Ovary (tissue), 9 donors: ENCODE data around the gene ADAMTS2. TPM values are rescaled to one million over a fixed set of nuclear protein-coding genes. Genes with fewer than 3 reads are reported as not detected.

Experiments used
- DNase-seq, 5 donors: peaks; one replicate each; pipeline ENCODE4 v3.0.0-alpha.2; 2019 to 2020
- H3K27ac ChIP-seq, 2 donors: fragments of 200-600 bp; one replicate each; pipeline versions ENCODE4 v1.5.1 to v1.8.0; 2019 to 2022
- H3K27me3 ChIP-seq: fragments of 200-600 bp; one replicate; pipeline ENCODE4 v1.8.0; 2022
- H3K36me3 ChIP-seq: fragments of 200-600 bp; sonication (generic); one replicate; pipeline ENCODE4 v1.5.1; 2019
- H3K4me1 ChIP-seq: one replicate; pipeline ENCODE4 v1.8.1; 2013; ENCODE audit warnings: mild to moderate bottlenecking, moderate library complexity; ENCODE audit not compliant: insufficient read depth
- H3K4me3 ChIP-seq: fragments of 200-600 bp; sonication (generic); one replicate; pipeline ENCODE4 v1.5.1; 2017
- H3K9me3 ChIP-seq, 2 donors: fragments of 200-600 bp in 1 of 2; sonication (generic) in 1 of 2; one replicate each; pipeline versions ENCODE4 v1.5.1 to v1.8.1; 2013 to 2019; ENCODE audit warnings: mild to moderate bottlenecking in 1 of 2, moderate library complexity in 1 of 2
- EP300 ChIP-seq: sonication (generic); formaldehyde crosslinking; IDR thresholded peaks from one replicate; pipeline ENCODE4 v1.6.1; 2017; ENCODE audit warnings: antibody characterized with exemption
- POLR2A ChIP-seq: fragments of 450-650 bp; IDR thresholded peaks from one replicate; pipeline ENCODE4 v1.6.1; 2017; ENCODE audit warnings: antibody characterized with exemption, mild to moderate bottlenecking, moderate library complexity
- WGBS, 3 donors: extraction: QIAGEN DNeasy Blood & Tissue Kit in 1 of 3; methylation state at CpG; one replicate each; pipeline versions ENCODE4 v1.1.5 to v1.1.7; 2013 to 2017; 5-methylcytosine and 5-hydroxymethylcytosine counted together
- intact Hi-C, 4 donors: fragments of 100-400 bp; cut with DNase I; formaldehyde crosslinking; loops; one replicate each; pipeline versions ENCODE4 v1.11.0 to v1.15.1; 2022 to 2023
- polyA plus RNA-seq, 2 donors: library from polyadenylated mRNA; stranded (reverse); fragments of 200-250 nt in 1 of 2; fragments of 350-450 nt in 1 of 2; fragmentation: Illumina TruSeq in 1 of 2; extraction: RNeasy Lipid Tissue Mini Kit (QIAGEN cat#74804) in 1 of 2; gene quantifications; one replicate each; pipeline ENCODE4 v1.2.3, GENCODE V29; 2013 to 2014
- total RNA-seq, 7 donors: library from RNA; depleted of rRNA in 2 of 7; stranded (reverse); fragments of >200 nt in 2 of 7; fragmentation: NEBNext Ultra II Directional in 3 of 7; extraction: Animal tissue kit (Norgen Biotek cat#: 25700) in 3 of 7; gene quantifications; one replicate each; pipeline versions ENCODE4 v1.1.0 to v1.2.4, GENCODE V29; 2016 to 2023
- TF ChIP-seq, protein P1 (sequence below), 3 donors: fragments of 450-650 bp in 2 of 3; fragments of 200-600 bp in 1 of 3; IDR thresholded peaks; one replicate each; pipeline versions ENCODE4 v1.5.1 to v1.8.0; 2016 to 2022; ENCODE audit warnings: antibody characterized with exemption in 3 of 3, mild to moderate bottlenecking in 1 of 3
- donor health status: DM: no; HTN: no; CAD: no; lungs with moderate emphysema.
- donor health status: DM: no; HTN: no; CAD: no.
- donor health status: Bipolar disorder and iron deficiency.
- donor health status: DM: yes; HTN: yes; CAD: no.
- donor health status: DM: no; HTN: no; CAD: no.
- donor health status: DM: yes; HTN: yes; CAD: no.

Gene ADAMTS2
- total and polyA plus RNA-seq, 9 donors: 7.9 to 31.8 (median 11.5) TPM

DNA sequence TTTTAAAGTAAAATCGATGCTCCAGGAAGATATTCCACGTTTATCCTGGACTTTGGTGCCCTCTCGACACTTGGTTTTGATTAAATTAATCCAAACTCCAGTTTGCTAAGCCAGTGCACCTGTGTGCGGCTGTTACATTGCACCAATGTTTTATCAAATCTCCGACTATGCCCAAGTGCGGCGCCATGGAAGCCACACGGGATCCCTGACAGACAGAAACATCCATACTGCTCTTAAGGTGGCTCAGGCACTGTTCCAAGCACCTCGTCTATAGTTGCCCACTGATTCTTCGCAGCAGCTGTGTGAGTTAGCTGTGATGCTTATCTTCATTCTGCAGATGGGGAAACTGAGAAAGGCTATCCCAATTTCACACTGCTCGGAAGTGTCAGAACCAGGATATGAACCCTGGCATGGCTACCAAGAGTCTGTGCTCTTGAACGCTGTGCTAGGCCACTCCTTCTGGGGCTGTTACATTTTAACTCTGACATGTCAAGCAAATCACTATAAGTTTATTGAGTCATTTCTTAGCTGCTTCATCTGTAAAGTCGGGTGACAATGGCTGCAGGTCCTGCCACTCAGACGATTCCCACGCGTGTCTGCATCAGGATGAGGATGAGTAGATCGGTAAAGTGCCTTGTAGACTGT is 113.0 kb downstream of the ADAMTS2 start:
- DNase-seq: peak in 1 of 5 donors; percentile 9
- WGBS, 3 donors: 83 to 88% (median 85%) methylated on average over 17 of the region's 17 CpGs
- TF ChIP-seq EP300 (no peak), POLR2A (no peak)
- TF ChIP-seq, protein P1, sequence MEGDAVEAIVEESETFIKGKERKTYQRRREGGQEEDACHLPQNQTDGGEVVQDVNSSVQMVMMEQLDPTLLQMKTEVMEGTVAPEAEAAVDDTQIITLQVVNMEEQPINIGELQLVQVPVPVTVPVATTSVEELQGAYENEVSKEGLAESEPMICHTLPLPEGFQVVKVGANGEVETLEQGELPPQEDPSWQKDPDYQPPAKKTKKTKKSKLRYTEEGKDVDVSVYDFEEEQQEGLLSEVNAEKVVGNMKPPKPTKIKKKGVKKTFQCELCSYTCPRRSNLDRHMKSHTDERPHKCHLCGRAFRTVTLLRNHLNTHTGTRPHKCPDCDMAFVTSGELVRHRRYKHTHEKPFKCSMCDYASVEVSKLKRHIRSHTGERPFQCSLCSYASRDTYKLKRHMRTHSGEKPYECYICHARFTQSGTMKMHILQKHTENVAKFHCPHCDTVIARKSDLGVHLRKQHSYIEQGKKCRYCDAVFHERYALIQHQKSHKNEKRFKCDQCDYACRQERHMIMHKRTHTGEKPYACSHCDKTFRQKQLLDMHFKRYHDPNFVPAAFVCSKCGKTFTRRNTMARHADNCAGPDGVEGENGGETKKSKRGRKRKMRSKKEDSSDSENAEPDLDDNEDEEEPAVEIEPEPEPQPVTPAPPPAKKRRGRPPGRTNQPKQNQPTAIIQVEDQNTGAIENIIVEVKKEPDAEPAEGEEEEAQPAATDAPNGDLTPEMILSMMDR (IDR thresholded peaks at IDR 0.05): no peak

DNA sequence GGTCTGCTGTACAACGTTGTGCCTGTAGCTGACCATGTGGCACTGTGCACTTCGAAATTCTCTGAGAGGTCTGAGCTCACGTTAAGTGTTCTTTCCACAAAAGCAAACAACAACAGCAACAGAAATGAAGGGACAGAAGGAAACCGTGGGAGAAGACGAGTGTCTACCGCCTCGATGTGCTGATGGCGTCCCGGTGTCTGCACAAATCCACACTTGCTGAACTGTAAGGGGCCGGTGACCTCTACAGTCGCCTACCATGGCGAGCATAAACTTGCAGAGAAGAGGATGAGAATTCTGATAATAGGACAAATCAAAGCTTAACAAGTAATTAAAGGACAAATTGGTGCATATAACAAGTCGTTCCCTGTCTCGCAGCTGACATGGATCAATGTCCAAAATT is 114.0 kb downstream of the ADAMTS2 start:
- no peak overlapping the region for H3K4me3 ChIP-seq
- intact Hi-C loops: no loop called here
- H3K36me3 ChIP-seq: no peaks in the 10 kb centered on the region
- no peak for DNase-seq
- WGBS, 3 donors: 89 to 91% (median 89%) methylated on average over 14 of the region's 14 CpGs
- H3K27me3 ChIP-seq: no peaks in the 10 kb centered on the region
- H3K27ac ChIP-seq: no peak overlapping the region
- no peaks in the 10 kb centered on the region for H3K9me3 ChIP-seq
- H3K4me1 ChIP-seq: peaks cover 13% of the 10 kb centered on the region
- TF ChIP-seq EP300 (no peak), POLR2A (no peak)
- TF ChIP-seq, protein P1 (IDR thresholded peaks at IDR 0.05): no peak

More for the DNA sequence above, 113.0 kb downstream of the ADAMTS2 start:
- Histone ChIP-seq H3K9me3 (no peaks in the 10 kb centered on the region), H3K27me3 (no peaks in the 10 kb centered on the region), H3K27ac (no peak overlapping the region), H3K4me3 (no peak overlapping the region), H3K36me3 (no peaks in the 10 kb centered on the region), H3K4me1 (peaks cover 9% of the 10 kb centered on the region)
- intact Hi-C loops: no loop called here

DNA sequence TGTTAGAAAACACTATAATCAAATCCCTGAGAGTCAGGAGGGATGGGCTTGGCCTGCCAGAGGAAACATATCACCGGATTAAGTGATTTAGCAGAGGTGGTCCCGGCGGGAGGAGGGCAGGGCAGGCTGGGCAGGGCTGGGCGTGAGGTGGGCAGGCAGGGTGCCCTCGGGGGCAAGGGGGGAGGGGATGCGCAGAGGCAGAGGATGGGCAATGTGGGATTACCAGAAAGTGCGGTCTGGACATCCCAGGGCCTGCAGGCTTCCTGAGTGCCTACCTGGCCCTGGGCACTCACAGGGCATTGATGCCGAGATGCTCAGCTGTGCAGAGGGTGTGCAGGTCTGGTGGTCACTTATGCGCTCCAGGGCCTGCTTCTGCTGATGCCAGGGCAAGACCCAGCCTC is 115.2 kb downstream of the ADAMTS2 start:
- H3K4me1 ChIP-seq: peaks cover 13% of the 10 kb centered on the region
- TF ChIP-seq, protein P1 (IDR thresholded peaks at IDR 0.05): no peak
- TF ChIP-seq EP300 (no peak), POLR2A (no peak)
- peak in 2 of 5 donors; percentile 12 to 17 for DNase-seq
- intact Hi-C loops: no loop called here
- H3K36me3 ChIP-seq: no peaks in the 10 kb centered on the region
- H3K27ac ChIP-seq: no peak overlapping the region
- H3K4me3 ChIP-seq: no peak overlapping the region
- no peaks in the 10 kb centered on the region for H3K27me3 ChIP-seq
- WGBS, 3 donors: 78 to 89% (median 80%) methylated on average over 9 of the region's 9 CpGs
- no peaks in the 10 kb centered on the region for H3K9me3 ChIP-seq

DNA sequence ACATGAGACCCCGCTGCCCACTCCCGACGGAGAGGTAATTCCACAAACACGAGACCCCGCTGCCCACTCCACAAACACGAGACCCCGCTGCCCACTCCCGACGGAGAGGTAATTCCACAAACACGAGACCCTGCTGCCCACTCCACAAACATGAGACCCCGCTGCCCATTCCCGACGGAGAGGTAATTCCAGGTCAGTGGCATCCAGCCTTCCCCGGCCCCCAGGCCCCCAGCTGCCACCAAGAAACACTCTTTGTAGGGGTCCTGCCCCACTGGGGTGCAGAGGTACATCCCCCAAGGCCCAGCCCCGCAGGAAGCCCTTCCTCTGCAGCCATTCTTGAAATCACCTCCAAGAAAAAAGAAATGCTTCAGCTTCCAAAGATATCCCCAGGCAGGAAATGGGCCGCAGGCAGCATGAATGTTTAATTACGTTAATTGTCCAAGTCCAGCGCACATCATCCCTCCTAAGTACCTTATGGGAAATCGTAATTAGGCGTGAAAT is 115.9 kb downstream of the ADAMTS2 start:
- H3K36me3 ChIP-seq: no peaks in the 10 kb centered on the region
- peak in 2 of 5 donors; percentile 10 to 19 for DNase-seq
- H3K9me3 ChIP-seq: no peaks in the 10 kb centered on the region
- H3K4me1 ChIP-seq: peaks cover 13% of the 10 kb centered on the region
- 90 to 95% (median 91%) methylated on average over 14 to 16 of the region's 20 CpGs for WGBS, 3 donors
- H3K4me3 ChIP-seq: no peak overlapping the region
- TF ChIP-seq POLR2A (no peak), EP300 (no peak)
- TF ChIP-seq, protein P1 (IDR thresholded peaks at IDR 0.05): no peak
- no peak overlapping the region for H3K27ac ChIP-seq
- intact Hi-C loops: no loop called here
- no peaks in the 10 kb centered on the region for H3K27me3 ChIP-seq
